ENCODE data around the gene LMTK3. TPM values are rescaled to one million over a fixed set of nuclear protein-coding genes. Genes with fewer than 3 reads are reported as not detected.

LMTK3 gene
- total and polyA plus RNA-seq, 2 of the 13 experiments (the other 11 are each of a cell fraction or from before 2014, with no cell fraction given), result 0.18 to 0.29 TPM

- TF ChIP-seq, protein P1, sequence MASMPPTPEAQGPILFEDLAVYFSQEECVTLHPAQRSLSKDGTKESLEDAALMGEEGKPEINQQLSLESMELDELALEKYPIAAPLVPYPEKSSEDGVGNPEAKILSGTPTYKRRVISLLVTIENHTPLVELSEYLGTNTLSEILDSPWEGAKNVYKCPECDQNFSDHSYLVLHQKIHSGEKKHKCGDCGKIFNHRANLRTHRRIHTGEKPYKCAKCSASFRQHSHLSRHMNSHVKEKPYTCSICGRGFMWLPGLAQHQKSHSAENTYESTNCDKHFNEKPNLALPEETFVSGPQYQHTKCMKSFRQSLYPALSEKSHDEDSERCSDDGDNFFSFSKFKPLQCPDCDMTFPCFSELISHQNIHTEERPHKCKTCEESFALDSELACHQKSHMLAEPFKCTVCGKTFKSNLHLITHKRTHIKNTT (CRISPR knock-in tag; IDR thresholded peaks at IDR 0.05), result no peak
- TF ChIP-seq, protein P2, sequence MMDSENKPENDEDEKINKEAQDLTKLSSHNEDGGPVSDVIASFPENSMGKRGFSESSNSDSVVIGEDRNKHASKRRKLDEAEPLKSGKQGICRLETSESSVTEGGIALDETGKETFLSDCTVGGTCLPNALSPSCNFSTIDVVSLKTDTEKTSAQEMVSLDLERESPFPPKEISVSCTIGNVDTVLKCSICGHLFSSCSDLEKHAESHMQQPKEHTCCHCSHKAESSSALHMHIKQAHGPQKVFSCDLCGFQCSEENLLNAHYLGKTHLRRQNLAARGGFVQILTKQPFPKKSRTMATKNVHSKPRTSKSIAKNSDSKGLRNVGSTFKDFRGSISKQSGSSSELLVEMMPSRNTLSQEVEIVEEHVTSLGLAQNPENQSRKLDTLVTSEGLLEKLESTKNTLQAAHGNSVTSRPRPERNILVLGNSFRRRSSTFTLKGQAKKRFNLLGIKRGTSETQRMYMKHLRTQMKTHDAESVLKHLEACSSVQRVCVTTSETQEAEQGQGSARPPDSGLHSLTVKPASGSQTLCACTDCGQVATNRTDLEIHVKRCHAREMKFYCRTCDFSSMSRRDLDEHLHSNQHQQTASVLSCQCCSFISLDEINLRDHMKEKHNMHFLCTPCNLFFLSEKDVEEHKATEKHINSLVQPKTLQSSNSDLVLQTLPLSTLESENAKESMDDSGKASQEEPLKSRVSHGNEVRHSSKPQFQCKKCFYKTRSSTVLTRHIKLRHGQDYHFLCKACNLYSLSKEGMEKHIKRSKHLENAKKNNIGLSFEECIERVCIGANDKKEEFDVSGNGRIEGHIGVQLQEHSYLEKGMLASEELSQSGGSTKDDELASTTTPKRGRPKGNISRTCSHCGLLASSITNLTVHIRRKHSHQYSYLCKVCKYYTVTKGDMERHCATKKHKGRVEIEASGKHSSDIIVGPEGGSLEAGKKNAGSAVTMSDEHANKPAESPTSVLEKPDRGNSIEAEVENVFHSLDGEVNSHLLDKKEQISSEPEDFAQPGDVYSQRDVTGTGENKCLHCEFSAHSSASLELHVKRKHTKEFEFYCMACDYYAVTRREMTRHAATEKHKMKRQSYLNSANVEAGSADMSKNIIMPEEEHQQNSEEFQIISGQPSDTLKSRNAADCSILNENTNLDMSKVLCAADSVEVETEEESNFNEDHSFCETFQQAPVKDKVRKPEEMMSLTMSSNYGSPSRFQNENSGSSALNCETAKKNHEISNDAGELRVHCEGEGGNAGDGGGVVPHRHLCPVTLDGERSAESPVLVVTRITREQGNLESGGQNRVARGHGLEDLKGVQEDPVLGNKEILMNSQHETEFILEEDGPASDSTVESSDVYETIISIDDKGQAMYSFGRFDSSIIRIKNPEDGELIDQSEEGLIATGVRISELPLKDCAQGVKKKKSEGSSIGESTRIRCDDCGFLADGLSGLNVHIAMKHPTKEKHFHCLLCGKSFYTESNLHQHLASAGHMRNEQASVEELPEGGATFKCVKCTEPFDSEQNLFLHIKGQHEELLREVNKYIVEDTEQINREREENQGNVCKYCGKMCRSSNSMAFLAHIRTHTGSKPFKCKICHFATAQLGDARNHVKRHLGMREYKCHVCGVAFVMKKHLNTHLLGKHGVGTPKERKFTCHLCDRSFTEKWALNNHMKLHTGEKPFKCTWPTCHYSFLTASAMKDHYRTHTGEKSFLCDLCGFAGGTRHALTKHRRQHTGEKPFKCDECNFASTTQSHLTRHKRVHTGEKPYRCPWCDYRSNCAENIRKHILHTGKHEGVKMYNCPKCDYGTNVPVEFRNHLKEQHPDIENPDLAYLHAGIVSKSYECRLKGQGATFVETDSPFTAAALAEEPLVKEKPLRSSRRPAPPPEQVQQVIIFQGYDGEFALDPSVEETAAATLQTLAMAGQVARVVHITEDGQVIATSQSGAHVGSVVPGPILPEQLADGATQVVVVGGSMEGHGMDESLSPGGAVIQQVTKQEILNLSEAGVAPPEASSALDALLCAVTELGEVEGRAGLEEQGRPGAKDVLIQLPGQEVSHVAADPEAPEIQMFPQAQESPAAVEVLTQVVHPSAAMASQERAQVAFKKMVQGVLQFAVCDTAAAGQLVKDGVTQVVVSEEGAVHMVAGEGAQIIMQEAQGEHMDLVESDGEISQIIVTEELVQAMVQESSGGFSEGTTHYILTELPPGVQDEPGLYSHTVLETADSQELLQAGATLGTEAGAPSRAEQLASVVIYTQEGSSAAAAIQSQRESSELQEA (CRISPR knock-in tag; IDR thresholded peaks at IDR 0.05; ENCODE audit: not compliant biosample characterization), result peak; percentile 12
- TF ChIP-seq CAMTA2 (CRISPR knock-in tag; IDR thresholded peaks at IDR 0.05; ENCODE audit: borderline replicate concordance) (no peak), ZBTB26 (CRISPR knock-in tag; IDR thresholded peaks at IDR 0.05; ENCODE audit: borderline replicate concordance) (peak; percentile 45; the same call in 1 of the 2 replicates), GABPA (IDR thresholded peaks at IDR 0.05; ENCODE audit: low read depth, low read length) (no peak), GABPA (CRISPR knock-in tag; IDR thresholded peaks at IDR 0.05; ENCODE audit: low read depth) (0 out of 2 replicates have a peak, but pooled peaks have one; percentile 24), THAP11 (CRISPR knock-in tag; IDR thresholded peaks at IDR 0.05) (peak; percentile 59; the same call in 1 of the 2 replicates), SATB2 (CRISPR knock-in tag; IDR thresholded peaks at IDR 0.05) (no peak), SALL2 (CRISPR knock-in tag; IDR thresholded peaks at IDR 0.05) (peak; percentile 49; the same call in 1 of the 2 replicates), FOXA3 (CRISPR knock-in tag; IDR thresholded peaks at IDR 0.05) (peak; percentile 24; the same call in 1 of the 2 replicates), LCORL (IDR thresholded peaks at IDR 0.05) (peak; percentile 56; the same call in 1 of the 2 replicates), LCORL (CRISPR knock-in tag; IDR thresholded peaks at IDR 0.05) (no peak; the same call in 1 of the 2 replicates)
- TF ChIP-seq, protein P3, sequence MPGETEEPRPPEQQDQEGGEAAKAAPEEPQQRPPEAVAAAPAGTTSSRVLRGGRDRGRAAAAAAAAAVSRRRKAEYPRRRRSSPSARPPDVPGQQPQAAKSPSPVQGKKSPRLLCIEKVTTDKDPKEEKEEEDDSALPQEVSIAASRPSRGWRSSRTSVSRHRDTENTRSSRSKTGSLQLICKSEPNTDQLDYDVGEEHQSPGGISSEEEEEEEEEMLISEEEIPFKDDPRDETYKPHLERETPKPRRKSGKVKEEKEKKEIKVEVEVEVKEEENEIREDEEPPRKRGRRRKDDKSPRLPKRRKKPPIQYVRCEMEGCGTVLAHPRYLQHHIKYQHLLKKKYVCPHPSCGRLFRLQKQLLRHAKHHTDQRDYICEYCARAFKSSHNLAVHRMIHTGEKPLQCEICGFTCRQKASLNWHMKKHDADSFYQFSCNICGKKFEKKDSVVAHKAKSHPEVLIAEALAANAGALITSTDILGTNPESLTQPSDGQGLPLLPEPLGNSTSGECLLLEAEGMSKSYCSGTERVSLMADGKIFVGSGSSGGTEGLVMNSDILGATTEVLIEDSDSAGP (CRISPR knock-in tag; IDR thresholded peaks at IDR 0.05; ENCODE audit: borderline replicate concordance), result peak; percentile 4; the same call in 1 of the 2 replicates
- TF ChIP-seq, protein P4, sequence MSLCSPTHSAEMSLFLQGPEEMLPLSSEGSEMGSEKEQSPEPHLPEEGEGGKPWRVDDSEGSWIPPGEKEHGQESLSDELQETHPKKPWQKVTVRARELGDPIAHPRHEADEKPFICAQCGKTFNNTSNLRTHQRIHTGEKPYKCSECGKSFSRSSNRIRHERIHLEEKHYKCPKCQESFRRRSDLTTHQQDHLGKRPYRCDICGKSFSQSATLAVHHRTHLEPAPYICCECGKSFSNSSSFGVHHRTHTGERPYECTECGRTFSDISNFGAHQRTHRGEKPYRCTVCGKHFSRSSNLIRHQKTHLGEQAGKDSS (CRISPR knock-in tag; IDR thresholded peaks at IDR 0.05; ENCODE audit: borderline replicate concordance, low read depth), result 0 out of 2 replicates have a peak, but pooled peaks have one; percentile 57
Observed at GRCh38 chr19:48501494-48502349, 9.9 kb downstream of the LMTK3 start (continued).

Measured in HepG2 (cell line).